ENCODE results near the gene NUCKS1. TPM values are rescaled to one million over a fixed set of nuclear protein-coding genes. Genes with fewer than 3 reads are reported as not detected.

Gene NUCKS1
- total and polyA plus RNA-seq, 10 of the 15 experiments (the other 5 are each of a cell fraction or from before 2014, with no cell fraction given): 40.5 to 135 (median 55.5) TPM

GRCh38 chr1:205680073-205680851, 69.7 kb downstream of the NUCKS1 start, which contains the start of gene SLC45A3 (continued):
- no peak for TF ChIP-seq EP300 (IDR thresholded peaks at IDR 0.05; ENCODE audit: borderline replicate concordance in 1 of 2, control insufficient read depth in 1 of 2, low read depth in 2 of 2, low read length in 2 of 2)
- TF ChIP-seq ATF7 (IDR thresholded peaks at IDR 0.05; ENCODE audit: low read depth): no peak
- peak; percentile 82 for TF ChIP-seq GATAD2B (conservative IDR thresholded peaks at IDR 0.05; ENCODE audit: low read depth)
- TF ChIP-seq NRF1 (conservative IDR thresholded peaks at IDR 0.05; ENCODE audit: low read depth, low read length): no peak
- TF ChIP-seq, protein P1, sequence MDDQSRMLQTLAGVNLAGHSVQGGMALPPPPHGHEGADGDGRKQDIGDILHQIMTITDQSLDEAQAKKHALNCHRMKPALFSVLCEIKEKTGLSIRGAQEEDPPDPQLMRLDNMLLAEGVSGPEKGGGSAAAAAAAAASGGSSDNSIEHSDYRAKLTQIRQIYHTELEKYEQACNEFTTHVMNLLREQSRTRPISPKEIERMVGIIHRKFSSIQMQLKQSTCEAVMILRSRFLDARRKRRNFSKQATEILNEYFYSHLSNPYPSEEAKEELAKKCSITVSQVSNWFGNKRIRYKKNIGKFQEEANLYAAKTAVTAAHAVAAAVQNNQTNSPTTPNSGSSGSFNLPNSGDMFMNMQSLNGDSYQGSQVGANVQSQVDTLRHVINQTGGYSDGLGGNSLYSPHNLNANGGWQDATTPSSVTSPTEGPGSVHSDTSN (IDR thresholded peaks at IDR 0.05; ENCODE audit: insufficient replicate concordance, low read depth, low read length): no peak
- no peak for TF ChIP-seq IRF4 (IDR thresholded peaks at IDR 0.05; ENCODE audit: low read depth, low read length)
- no peak for TF ChIP-seq ZBTB33 (IDR thresholded peaks at IDR 0.05)
- TF ChIP-seq, protein P2, sequence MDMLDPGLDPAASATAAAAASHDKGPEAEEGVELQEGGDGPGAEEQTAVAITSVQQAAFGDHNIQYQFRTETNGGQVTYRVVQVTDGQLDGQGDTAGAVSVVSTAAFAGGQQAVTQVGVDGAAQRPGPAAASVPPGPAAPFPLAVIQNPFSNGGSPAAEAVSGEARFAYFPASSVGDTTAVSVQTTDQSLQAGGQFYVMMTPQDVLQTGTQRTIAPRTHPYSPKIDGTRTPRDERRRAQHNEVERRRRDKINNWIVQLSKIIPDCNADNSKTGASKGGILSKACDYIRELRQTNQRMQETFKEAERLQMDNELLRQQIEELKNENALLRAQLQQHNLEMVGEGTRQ (IDR thresholded peaks at IDR 0.05; ENCODE audit: borderline replicate concordance, low read depth, low read length): no peak
- TF ChIP-seq POLR2AphosphoS2 (IDR thresholded peaks at IDR 0.05; ENCODE audit: low read depth, low read length): no peak
- no peak for TF ChIP-seq HDAC2 (IDR thresholded peaks at IDR 0.05)
- peak in 1 of 2 experiments; percentile 66; a peak in 2 of 4 replicates for TF ChIP-seq BHLHE40 (IDR thresholded peaks at IDR 0.05; ENCODE audit: borderline replicate concordance in 1 of 2, low read depth in 2 of 2, low read length in 1 of 2)
- no peak for TF ChIP-seq TARDBP (IDR thresholded peaks at IDR 0.05; ENCODE audit: borderline replicate concordance)
- TF ChIP-seq EED (IDR thresholded peaks at IDR 0.05; ENCODE audit: low read depth): no peak
- TF ChIP-seq, protein P3, sequence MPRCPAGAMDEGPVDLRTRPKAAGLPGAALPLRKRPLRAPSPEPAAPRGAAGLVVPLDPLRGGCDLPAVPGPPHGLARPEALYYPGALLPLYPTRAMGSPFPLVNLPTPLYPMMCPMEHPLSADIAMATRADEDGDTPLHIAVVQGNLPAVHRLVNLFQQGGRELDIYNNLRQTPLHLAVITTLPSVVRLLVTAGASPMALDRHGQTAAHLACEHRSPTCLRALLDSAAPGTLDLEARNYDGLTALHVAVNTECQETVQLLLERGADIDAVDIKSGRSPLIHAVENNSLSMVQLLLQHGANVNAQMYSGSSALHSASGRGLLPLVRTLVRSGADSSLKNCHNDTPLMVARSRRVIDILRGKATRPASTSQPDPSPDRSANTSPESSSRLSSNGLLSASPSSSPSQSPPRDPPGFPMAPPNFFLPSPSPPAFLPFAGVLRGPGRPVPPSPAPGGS (IDR thresholded peaks at IDR 0.05; ENCODE audit: borderline replicate concordance, insufficient read depth, low read depth, low read length, poor library complexity, severe bottlenecking): no peak
- peak; percentile 87 for TF ChIP-seq BACH1 (IDR thresholded peaks at IDR 0.05; ENCODE audit: borderline replicate concordance)

Data from GM12878 (cell line).